ENCODE results near the gene SDK1.

DNA sequence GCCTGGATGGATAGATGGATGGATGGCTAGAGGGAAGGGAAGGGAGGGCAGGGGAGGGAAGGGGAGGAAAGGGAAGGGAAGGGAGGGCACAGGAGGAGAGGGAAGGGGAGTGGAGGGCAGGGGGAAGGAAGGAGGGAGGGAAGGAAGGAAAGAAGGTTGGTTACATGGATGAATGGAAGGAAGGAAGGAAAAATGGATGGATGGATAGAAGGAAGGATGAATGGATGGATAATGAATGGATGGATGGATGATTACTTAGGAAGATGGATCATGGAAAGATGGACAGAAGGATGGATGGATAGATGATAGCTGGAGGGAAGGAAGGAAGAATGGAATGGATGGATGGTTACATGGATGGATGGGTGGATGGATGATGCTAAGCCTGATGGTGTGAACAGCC lies 929.3 kb downstream of the SDK1 start:
- TF ChIP-seq, protein P1, sequence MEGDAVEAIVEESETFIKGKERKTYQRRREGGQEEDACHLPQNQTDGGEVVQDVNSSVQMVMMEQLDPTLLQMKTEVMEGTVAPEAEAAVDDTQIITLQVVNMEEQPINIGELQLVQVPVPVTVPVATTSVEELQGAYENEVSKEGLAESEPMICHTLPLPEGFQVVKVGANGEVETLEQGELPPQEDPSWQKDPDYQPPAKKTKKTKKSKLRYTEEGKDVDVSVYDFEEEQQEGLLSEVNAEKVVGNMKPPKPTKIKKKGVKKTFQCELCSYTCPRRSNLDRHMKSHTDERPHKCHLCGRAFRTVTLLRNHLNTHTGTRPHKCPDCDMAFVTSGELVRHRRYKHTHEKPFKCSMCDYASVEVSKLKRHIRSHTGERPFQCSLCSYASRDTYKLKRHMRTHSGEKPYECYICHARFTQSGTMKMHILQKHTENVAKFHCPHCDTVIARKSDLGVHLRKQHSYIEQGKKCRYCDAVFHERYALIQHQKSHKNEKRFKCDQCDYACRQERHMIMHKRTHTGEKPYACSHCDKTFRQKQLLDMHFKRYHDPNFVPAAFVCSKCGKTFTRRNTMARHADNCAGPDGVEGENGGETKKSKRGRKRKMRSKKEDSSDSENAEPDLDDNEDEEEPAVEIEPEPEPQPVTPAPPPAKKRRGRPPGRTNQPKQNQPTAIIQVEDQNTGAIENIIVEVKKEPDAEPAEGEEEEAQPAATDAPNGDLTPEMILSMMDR (IDR thresholded peaks at IDR 0.05; ENCODE audit: low read depth, low read length, missing input control) = no peak
- TF ChIP-seq EGR1 (IDR thresholded peaks at IDR 0.05; ENCODE audit: low read depth in 2 of 2) = no peak
- TF ChIP-seq, protein P2, sequence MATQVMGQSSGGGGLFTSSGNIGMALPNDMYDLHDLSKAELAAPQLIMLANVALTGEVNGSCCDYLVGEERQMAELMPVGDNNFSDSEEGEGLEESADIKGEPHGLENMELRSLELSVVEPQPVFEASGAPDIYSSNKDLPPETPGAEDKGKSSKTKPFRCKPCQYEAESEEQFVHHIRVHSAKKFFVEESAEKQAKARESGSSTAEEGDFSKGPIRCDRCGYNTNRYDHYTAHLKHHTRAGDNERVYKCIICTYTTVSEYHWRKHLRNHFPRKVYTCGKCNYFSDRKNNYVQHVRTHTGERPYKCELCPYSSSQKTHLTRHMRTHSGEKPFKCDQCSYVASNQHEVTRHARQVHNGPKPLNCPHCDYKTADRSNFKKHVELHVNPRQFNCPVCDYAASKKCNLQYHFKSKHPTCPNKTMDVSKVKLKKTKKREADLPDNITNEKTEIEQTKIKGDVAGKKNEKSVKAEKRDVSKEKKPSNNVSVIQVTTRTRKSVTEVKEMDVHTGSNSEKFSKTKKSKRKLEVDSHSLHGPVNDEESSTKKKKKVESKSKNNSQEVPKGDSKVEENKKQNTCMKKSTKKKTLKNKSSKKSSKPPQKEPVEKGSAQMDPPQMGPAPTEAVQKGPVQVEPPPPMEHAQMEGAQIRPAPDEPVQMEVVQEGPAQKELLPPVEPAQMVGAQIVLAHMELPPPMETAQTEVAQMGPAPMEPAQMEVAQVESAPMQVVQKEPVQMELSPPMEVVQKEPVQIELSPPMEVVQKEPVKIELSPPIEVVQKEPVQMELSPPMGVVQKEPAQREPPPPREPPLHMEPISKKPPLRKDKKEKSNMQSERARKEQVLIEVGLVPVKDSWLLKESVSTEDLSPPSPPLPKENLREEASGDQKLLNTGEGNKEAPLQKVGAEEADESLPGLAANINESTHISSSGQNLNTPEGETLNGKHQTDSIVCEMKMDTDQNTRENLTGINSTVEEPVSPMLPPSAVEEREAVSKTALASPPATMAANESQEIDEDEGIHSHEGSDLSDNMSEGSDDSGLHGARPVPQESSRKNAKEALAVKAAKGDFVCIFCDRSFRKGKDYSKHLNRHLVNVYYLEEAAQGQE (IDR thresholded peaks at IDR 0.05) = no peak
- no peak for TF ChIP-seq RAD21 (IDR thresholded peaks at IDR 0.05)
- no peak for TF ChIP-seq YY1 (IDR thresholded peaks at IDR 0.05)
- no peak for TF ChIP-seq MAX (IDR thresholded peaks at IDR 0.05)
- no peak for TF ChIP-seq HNF4A (conservative IDR thresholded peaks at IDR 0.05)
- TF ChIP-seq SP1 (IDR thresholded peaks at IDR 0.05) = no peak
- TF ChIP-seq, protein P3, sequence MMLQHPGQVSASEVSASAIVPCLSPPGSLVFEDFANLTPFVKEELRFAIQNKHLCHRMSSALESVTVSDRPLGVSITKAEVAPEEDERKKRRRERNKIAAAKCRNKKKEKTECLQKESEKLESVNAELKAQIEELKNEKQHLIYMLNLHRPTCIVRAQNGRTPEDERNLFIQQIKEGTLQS (IDR thresholded peaks at IDR 0.05) = no peak
- TF ChIP-seq ZBTB33 (IDR thresholded peaks at IDR 0.05) = no peak

Measured in liver (tissue), 3 donors.